ENCODE data around the gene IL6R.

DNA sequence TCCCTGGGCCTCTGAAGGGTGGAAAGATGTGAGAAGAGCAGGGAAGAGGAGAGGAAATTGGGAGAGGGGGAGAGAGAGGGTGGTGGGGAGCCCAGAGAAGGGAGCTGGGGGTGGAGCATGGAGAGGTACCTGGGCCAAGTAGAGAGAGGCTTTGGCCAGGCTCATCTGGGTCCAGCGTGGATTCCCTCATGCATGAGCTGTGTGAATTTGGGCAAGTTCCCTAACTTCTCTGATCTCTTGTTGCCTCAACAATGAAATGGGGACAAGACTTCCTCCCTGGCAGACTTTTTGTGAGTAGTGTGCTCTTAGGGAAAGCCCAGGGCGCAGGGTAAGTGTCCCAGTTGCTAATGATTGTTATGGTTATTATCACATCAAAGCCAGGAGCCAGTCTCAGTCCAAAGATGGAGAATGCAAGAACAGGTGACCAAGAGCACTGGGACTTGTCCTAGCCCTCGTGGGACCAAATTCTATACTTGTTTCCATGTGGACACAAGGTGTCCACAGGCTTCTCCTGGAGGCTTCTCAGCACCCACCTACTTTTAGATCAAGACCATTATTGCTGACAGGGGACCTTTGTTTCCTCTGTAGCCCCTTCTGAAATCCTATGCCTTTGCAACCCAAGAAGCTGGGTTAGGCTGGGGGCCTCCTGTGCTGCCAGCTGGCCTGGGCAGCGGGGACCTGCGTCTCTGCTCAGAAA lies 13.9 kb downstream of the IL6R start:
- TF ChIP-seq, protein P1, sequence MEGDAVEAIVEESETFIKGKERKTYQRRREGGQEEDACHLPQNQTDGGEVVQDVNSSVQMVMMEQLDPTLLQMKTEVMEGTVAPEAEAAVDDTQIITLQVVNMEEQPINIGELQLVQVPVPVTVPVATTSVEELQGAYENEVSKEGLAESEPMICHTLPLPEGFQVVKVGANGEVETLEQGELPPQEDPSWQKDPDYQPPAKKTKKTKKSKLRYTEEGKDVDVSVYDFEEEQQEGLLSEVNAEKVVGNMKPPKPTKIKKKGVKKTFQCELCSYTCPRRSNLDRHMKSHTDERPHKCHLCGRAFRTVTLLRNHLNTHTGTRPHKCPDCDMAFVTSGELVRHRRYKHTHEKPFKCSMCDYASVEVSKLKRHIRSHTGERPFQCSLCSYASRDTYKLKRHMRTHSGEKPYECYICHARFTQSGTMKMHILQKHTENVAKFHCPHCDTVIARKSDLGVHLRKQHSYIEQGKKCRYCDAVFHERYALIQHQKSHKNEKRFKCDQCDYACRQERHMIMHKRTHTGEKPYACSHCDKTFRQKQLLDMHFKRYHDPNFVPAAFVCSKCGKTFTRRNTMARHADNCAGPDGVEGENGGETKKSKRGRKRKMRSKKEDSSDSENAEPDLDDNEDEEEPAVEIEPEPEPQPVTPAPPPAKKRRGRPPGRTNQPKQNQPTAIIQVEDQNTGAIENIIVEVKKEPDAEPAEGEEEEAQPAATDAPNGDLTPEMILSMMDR (IDR thresholded peaks at IDR 0.05; ENCODE audit: low read length), result no peak
- TF ChIP-seq EZH2phosphoT487 (IDR thresholded peaks at IDR 0.05; ENCODE audit: low read length) (no peak), EZH2 (optimal IDR thresholded peaks at IDR 0.05; ENCODE audit: low read depth, low read length) (no peak)

Measured in MM.1S (cell line).